MM.1S (cell line): ENCODE data around the gene MET.

ENCODE experiments used
- DNase-seq: peaks from one replicate; pipeline ENCODE4 v3.0.0-alpha.2; 2015
- H2AFZ ChIP-seq: fragments of 300-600 bp; sonication (generic); 2 replicates; pipeline ENCODE4 v1.6.0; 2016; ENCODE audit warnings: antibody characterized with exemption, low read length
- H3F3A ChIP-seq: fragments of 300-600 bp; sonication (generic); 2 replicates; pipeline ENCODE4 v1.6.1; 2016; ENCODE audit warnings: mild to moderate bottlenecking, antibody characterized with exemption, low read length, moderate library complexity, mixed read lengths; ENCODE audit not compliant: insufficient read depth
- H3K27ac ChIP-seq: fragments of 300-600 bp; sonication (generic); 2 replicates; pipeline ENCODE4 v1.5.1; 2016; ENCODE audit warnings: mild to moderate bottlenecking, low read length
- H3K27me3 ChIP-seq: fragments of 300-600 bp; sonication (generic); replicated peaks from 2 replicates; pipeline ENCODE4 v1.6.0; 2016; ENCODE audit warnings: low read length; ENCODE audit not compliant: insufficient read depth
- H3K36me3 ChIP-seq: fragments of 300-600 bp; sonication (generic); replicated peaks from 2 replicates; pipeline ENCODE4 v1.6.1; 2016; ENCODE audit warnings: mild to moderate bottlenecking, low read length, mixed read lengths; ENCODE audit not compliant: insufficient read depth
- H3K4me1 ChIP-seq: fragments of 300-600 bp; sonication (generic); 2 replicates; pipeline ENCODE4 v1.6.1; 2016; ENCODE audit warnings: low read length, mixed read lengths
- H3K4me2 ChIP-seq: fragments of 300-600 bp; sonication (generic); 2 replicates; pipeline ENCODE4 v1.6.0; 2016; ENCODE audit warnings: low read depth, low read length
- H3K4me3 ChIP-seq: fragments of 300-600 bp; sonication (generic); 2 replicates; pipeline ENCODE4 v1.5.1; 2016; ENCODE audit warnings: low read length, mixed read lengths
- H3K79me2 ChIP-seq: fragments of 300-600 bp; sonication (generic); 2 replicates; pipeline ENCODE4 v1.6.1; 2016; ENCODE audit warnings: mixed run types, low read length, mixed read lengths
- H3K9ac ChIP-seq: fragments of 300-600 bp; sonication (generic); 2 replicates; pipeline ENCODE4 v1.6.1; 2016; ENCODE audit warnings: low read length, mixed read lengths
- H3K9me2 ChIP-seq: fragments of 300-600 bp; sonication (generic); replicated peaks from 2 replicates; pipeline ENCODE4 v1.6.1; 2016; ENCODE audit warnings: mild to moderate bottlenecking, low read length, mixed read lengths; ENCODE audit not compliant: insufficient read depth
- H3K9me3 ChIP-seq: fragments of 300-600 bp; sonication (generic); replicated peaks from 2 replicates; pipeline ENCODE4 v1.6.1; 2016; ENCODE audit warnings: mild to moderate bottlenecking, low read length, mixed read lengths; ENCODE audit not compliant: insufficient read depth
- H4K20me1 ChIP-seq: fragments of 300-600 bp; sonication (generic); 2 replicates; pipeline ENCODE4 v1.6.1; 2016; ENCODE audit warnings: mild to moderate bottlenecking, low read length, moderate library complexity, mixed read lengths; ENCODE audit not compliant: insufficient read depth
- EZH2 ChIP-seq: fragments of 300-600 bp; sonication (generic); optimal IDR thresholded peaks from 2 replicates; pipeline ENCODE3; 2017; ENCODE audit warnings: low read depth, mild to moderate bottlenecking, antibody characterized with exemption, low read length, mixed read lengths
- EZH2phosphoT487 ChIP-seq: fragments of 300-600 bp; sonication (generic); IDR thresholded peaks from 2 replicates; pipeline ENCODE4 v1.6.1; 2018; ENCODE audit warnings: antibody characterized with exemption, low read length
- TF ChIP-seq, protein P1 (sequence below): fragments of 300-600 bp; sonication (generic); IDR thresholded peaks from 2 replicates; pipeline ENCODE4 v1.5.1; 2016; ENCODE audit warnings: antibody characterized with exemption, low read length, mixed read lengths

MET gene

GRCh38 chr7:116647861-116648260 lies 24.1 kb upstream of the MET start:
- no peaks in the 10 kb centered on the region for H4K20me1 ChIP-seq
- no peaks in the 10 kb centered on the region for H3F3A ChIP-seq
- no peak overlapping the region for H3K4me2 ChIP-seq
- no peak overlapping the region for H3K27ac ChIP-seq
- H3K27me3 ChIP-seq: no peaks in the 10 kb centered on the region
- no peak overlapping the region for H3K9ac ChIP-seq
- H3K4me1 ChIP-seq: no peaks in the 10 kb centered on the region
- H3K9me2 ChIP-seq: no peaks in the 10 kb centered on the region
- H3K9me3 ChIP-seq: no peaks in the 10 kb centered on the region
- no peak for DNase-seq
- H3K4me3 ChIP-seq: no peak overlapping the region
- H2AFZ ChIP-seq: no peak overlapping the region
- no peaks in the 10 kb centered on the region for H3K36me3 ChIP-seq
- no peaks in the 10 kb centered on the region for H3K79me2 ChIP-seq
- TF ChIP-seq EZH2: no peak

DNA sequence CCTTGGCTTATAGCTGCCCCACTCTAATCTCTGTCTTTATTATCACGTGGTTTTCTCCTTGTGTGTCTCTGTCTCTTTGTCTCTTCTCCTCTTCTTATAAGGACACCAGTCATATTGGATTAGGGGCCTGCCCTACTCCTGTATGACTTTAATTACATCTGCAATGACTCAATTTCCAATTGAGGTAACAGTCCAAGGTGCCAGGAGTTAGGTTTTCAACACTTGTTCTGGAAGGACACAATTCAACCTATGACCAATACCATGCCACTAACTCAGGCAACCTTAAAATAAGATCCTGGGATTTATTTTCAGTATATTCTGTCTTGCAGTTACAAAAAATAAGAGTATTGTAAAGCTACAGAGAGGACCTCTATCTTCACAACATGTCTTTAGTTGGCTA lies 21.6 kb upstream of the MET start:
- H3K27ac ChIP-seq: no peak overlapping the region
- no peaks in the 10 kb centered on the region for H3K36me3 ChIP-seq
- no peaks in the 10 kb centered on the region for H3K9me2 ChIP-seq
- no peak overlapping the region for H3K4me3 ChIP-seq
- no peaks in the 10 kb centered on the region for H4K20me1 ChIP-seq
- H3K9ac ChIP-seq: no peak overlapping the region
- H3K9me3 ChIP-seq: no peaks in the 10 kb centered on the region
- H3K4me1 ChIP-seq: no peaks in the 10 kb centered on the region
- no peaks in the 10 kb centered on the region for H3K27me3 ChIP-seq
- no peak for DNase-seq
- no peak overlapping the region for H3K4me2 ChIP-seq
- H2AFZ ChIP-seq: no peak overlapping the region
- H3K79me2 ChIP-seq: no peaks in the 10 kb centered on the region
- no peak for TF ChIP-seq EZH2phosphoT487
- TF ChIP-seq, protein P1, sequence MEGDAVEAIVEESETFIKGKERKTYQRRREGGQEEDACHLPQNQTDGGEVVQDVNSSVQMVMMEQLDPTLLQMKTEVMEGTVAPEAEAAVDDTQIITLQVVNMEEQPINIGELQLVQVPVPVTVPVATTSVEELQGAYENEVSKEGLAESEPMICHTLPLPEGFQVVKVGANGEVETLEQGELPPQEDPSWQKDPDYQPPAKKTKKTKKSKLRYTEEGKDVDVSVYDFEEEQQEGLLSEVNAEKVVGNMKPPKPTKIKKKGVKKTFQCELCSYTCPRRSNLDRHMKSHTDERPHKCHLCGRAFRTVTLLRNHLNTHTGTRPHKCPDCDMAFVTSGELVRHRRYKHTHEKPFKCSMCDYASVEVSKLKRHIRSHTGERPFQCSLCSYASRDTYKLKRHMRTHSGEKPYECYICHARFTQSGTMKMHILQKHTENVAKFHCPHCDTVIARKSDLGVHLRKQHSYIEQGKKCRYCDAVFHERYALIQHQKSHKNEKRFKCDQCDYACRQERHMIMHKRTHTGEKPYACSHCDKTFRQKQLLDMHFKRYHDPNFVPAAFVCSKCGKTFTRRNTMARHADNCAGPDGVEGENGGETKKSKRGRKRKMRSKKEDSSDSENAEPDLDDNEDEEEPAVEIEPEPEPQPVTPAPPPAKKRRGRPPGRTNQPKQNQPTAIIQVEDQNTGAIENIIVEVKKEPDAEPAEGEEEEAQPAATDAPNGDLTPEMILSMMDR: no peak
- TF ChIP-seq EZH2: no peak
- no peaks in the 10 kb centered on the region for H3F3A ChIP-seq

DNA sequence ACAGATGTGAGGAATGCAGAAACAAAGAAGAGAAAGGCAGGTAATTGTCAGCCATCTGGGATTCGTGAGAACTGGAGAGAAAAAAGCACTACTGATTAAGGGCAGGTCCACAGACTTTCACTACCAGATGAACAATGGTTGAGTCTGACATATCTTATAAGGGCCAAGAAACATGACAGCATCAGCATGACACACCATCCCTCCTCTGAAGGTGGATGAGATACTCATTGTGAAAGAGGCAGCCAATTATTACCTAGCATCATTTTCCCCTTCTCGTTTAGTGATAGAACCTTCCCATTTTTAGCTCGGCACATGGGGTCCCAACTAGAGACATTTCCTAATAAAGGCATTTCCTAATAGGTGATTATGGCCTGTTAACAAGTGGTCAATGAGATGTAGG lies 19.2 kb upstream of the MET start:
- Histone ChIP-seq H3K36me3 (no peaks in the 10 kb centered on the region), H2AFZ (no peak overlapping the region), H4K20me1 (no peaks in the 10 kb centered on the region), H3F3A (no peaks in the 10 kb centered on the region), H3K4me2 (no peak overlapping the region), H3K27ac (no peak overlapping the region), H3K4me1 (no peaks in the 10 kb centered on the region), H3K9ac (no peak overlapping the region), H3K79me2 (no peaks in the 10 kb centered on the region), H3K4me3 (no peak overlapping the region), H3K27me3 (no peaks in the 10 kb centered on the region), H3K9me3 (no peaks in the 10 kb centered on the region), H3K9me2 (no peaks in the 10 kb centered on the region)
- no peak for TF ChIP-seq EZH2phosphoT487
- no peak for TF ChIP-seq EZH2
- TF ChIP-seq, protein P1: no peak
- DNase-seq: no peak

DNA sequence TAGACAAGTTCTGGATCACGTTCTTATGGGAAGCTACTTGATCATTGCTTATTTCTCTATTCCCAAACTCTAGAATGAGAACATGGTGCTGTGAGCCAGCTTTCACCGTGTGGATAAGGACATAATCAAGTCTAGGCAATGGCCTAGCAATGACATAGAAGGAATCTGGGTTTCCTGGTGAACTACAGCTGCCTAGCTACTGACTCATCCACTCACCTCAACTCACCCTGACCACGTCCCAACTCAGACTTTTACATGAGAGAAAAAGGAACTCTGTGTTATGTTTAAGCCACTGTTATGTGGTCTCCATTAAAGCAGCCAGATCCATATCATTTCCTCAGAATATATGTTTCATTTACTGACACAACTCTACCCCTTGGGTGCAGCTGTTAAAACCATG lies 18.8 kb upstream of the MET start:
- no peak for DNase-seq
- Histone ChIP-seq H4K20me1 (no peaks in the 10 kb centered on the region), H3K9me2 (no peaks in the 10 kb centered on the region), H3K4me1 (no peaks in the 10 kb centered on the region), H3K27ac (no peak overlapping the region), H3K9me3 (no peaks in the 10 kb centered on the region), H3K27me3 (no peaks in the 10 kb centered on the region), H3K79me2 (no peaks in the 10 kb centered on the region), H3K9ac (no peak overlapping the region), H3K36me3 (no peaks in the 10 kb centered on the region), H3K4me2 (no peak overlapping the region), H3F3A (no peaks in the 10 kb centered on the region), H2AFZ (no peak overlapping the region), H3K4me3 (no peak overlapping the region)
- TF ChIP-seq EZH2phosphoT487 (no peak), EZH2 (no peak)
- TF ChIP-seq, protein P1: no peak
